ENCODE measurements around the gene RAB11FIP5. TPM values are rescaled to one million over a fixed set of nuclear protein-coding genes. Genes with fewer than 3 reads are reported as not detected.
"Not testable (repeated sequence)": the region's sequence is repeated elsewhere in the genome, so short reads cannot be mapped to it uniquely, and the experiment has no call there.

Gene RAB11FIP5
- total RNA-seq, 1 experiment from 2014 or later: 43.8 TPM

GRCh38 chr2:73099486-73099885 is 13.3 kb downstream of the RAB11FIP5 start:
- H3K9me3 ChIP-seq: no peaks in the 10 kb centered on the region
- H3K4me3 ChIP-seq: no peak overlapping the region
- H3K36me3 ChIP-seq: peaks cover 8% of the 10 kb centered on the region
- no peaks in the 10 kb centered on the region for H3K27me3 ChIP-seq
- no peak for DNase-seq

- DNase-seq: no peak
- no peak overlapping the region for H3K4me3 ChIP-seq
- no peaks in the 10 kb centered on the region for H3K36me3 ChIP-seq
- no peaks in the 10 kb centered on the region for H3K9me3 ChIP-seq
- H3K27me3 ChIP-seq: no peaks in the 10 kb centered on the region
These were observed 16.8 kb downstream of the RAB11FIP5 start for GRCh38 chr2:73095910-73096309.

- H3K4me3 ChIP-seq, DNase-seq, H3K36me3 ChIP-seq, H3K27me3 ChIP-seq, H3K9me3 ChIP-seq: not testable (repeated sequence)
These were observed 19.0 kb downstream of the RAB11FIP5 start for GRCh38 chr2:73093601-73094218.

- H3K27me3 ChIP-seq: no peaks in the 10 kb centered on the region
- no peak overlapping the region for H3K4me3 ChIP-seq
- no peaks in the 10 kb centered on the region for H3K9me3 ChIP-seq
- DNase-seq: no peak
- H3K36me3 ChIP-seq: peaks cover 20% of the 10 kb centered on the region
These were observed 20.5 kb downstream of the RAB11FIP5 start for GRCh38 chr2:73092146-73092783.

GRCh38 chr2:73091696-73092095 is 21.1 kb downstream of the RAB11FIP5 start:
- Histone ChIP-seq H3K4me3 (no peak overlapping the region), H3K36me3 (peaks cover 21% of the 10 kb centered on the region), H3K27me3 (no peaks in the 10 kb centered on the region)

GRCh38 chr2:73091164-73091563 is 21.6 kb downstream of the RAB11FIP5 start:
- DNase-seq: peak; percentile 8

More at GRCh38 chr2:73091696-73092095, 21.1 kb downstream of the RAB11FIP5 start:
- no peak for DNase-seq
- no peaks in the 10 kb centered on the region for H3K9me3 ChIP-seq

GRCh38 chr2:73089270-73090030 is 23.3 kb downstream of the RAB11FIP5 start:
- Histone ChIP-seq H3K9me3 (no peaks in the 10 kb centered on the region), H3K4me3 (no peak overlapping the region), H3K27me3 (no peaks in the 10 kb centered on the region), H3K36me3 (peaks cover 33% of the 10 kb centered on the region)
- peak; percentile 99 for DNase-seq

More at GRCh38 chr2:73091164-73091563, 21.6 kb downstream of the RAB11FIP5 start:
- H3K27me3 ChIP-seq: no peaks in the 10 kb centered on the region
- H3K4me3 ChIP-seq: no peak overlapping the region
- H3K36me3 ChIP-seq: peaks cover 26% of the 10 kb centered on the region
- no peaks in the 10 kb centered on the region for H3K9me3 ChIP-seq

GRCh38 chr2:73088703-73089102 is 24.0 kb downstream of the RAB11FIP5 start:
- H3K9me3 ChIP-seq: no peaks in the 10 kb centered on the region
- no peak for DNase-seq
- H3K4me3 ChIP-seq: no peak overlapping the region

GRCh38 chr2:73088211-73088610 is 24.5 kb downstream of the RAB11FIP5 start:
- DNase-seq: no peak
- no peak overlapping the region for H3K4me3 ChIP-seq
- no peaks in the 10 kb centered on the region for H3K9me3 ChIP-seq
- H3K36me3 ChIP-seq: peaks cover 39% of the 10 kb centered on the region
- no peaks in the 10 kb centered on the region for H3K27me3 ChIP-seq

More at GRCh38 chr2:73088703-73089102, 24.0 kb downstream of the RAB11FIP5 start:
- Histone ChIP-seq H3K36me3 (peaks cover 39% of the 10 kb centered on the region), H3K27me3 (no peaks in the 10 kb centered on the region)

- DNase-seq: no peak
- Histone ChIP-seq H3K9me3 (no peaks in the 10 kb centered on the region), H3K4me3 (no peak overlapping the region), H3K36me3 (peaks cover 39% of the 10 kb centered on the region), H3K27me3 (no peaks in the 10 kb centered on the region)
These were observed 25.4 kb downstream of the RAB11FIP5 start for GRCh38 chr2:73087311-73087710.

GRCh38 chr2:73085691-73086090 is 27.1 kb downstream of the RAB11FIP5 start:
- Histone ChIP-seq H3K36me3 (peaks cover 39% of the 10 kb centered on the region), H3K4me3 (no peak overlapping the region)
- DNase-seq: peak; percentile 66

GRCh38 chr2:73084971-73085370 is 27.8 kb downstream of the RAB11FIP5 start:
- no peak overlapping the region for H3K4me3 ChIP-seq
- H3K9me3 ChIP-seq: no peaks in the 10 kb centered on the region
- no peaks in the 10 kb centered on the region for H3K27me3 ChIP-seq
- no peak for DNase-seq
- H3K36me3 ChIP-seq: peaks cover 41% of the 10 kb centered on the region

More at GRCh38 chr2:73085691-73086090, 27.1 kb downstream of the RAB11FIP5 start:
- H3K9me3 ChIP-seq: no peaks in the 10 kb centered on the region
- no peaks in the 10 kb centered on the region for H3K27me3 ChIP-seq

- no peaks in the 10 kb centered on the region for H3K9me3 ChIP-seq
- H3K27me3 ChIP-seq: no peaks in the 10 kb centered on the region
- H3K4me3 ChIP-seq: no peak overlapping the region
- peaks cover 44% of the 10 kb centered on the region for H3K36me3 ChIP-seq
- DNase-seq: no peak
These were observed 28.6 kb downstream of the RAB11FIP5 start for GRCh38 chr2:73083886-73084800.

- DNase-seq: no peak
- peaks cover 31% of the 10 kb centered on the region for H3K36me3 ChIP-seq
- H3K27me3 ChIP-seq: no peaks in the 10 kb centered on the region
- H3K4me3 ChIP-seq: no peak overlapping the region
- H3K9me3 ChIP-seq: no peaks in the 10 kb centered on the region
These were observed 30.0 kb downstream of the RAB11FIP5 start for GRCh38 chr2:73082523-73083410.

GRCh38 chr2:73081181-73081671 is 31.5 kb downstream of the RAB11FIP5 start:
- no peak for DNase-seq
- Histone ChIP-seq H3K36me3 (peaks cover 23% of the 10 kb centered on the region), H3K9me3 (no peaks in the 10 kb centered on the region), H3K27me3 (no peaks in the 10 kb centered on the region), H3K4me3 (no peak overlapping the region)

Data from MG63 (cell line).